RWPE1 (cell line): ENCODE results near the gene UQCRHL.

Source experiments
- CTCF ChIA-PET: fragments of 350-600 bp; sonication (Branson Sonifier 250); formaldehyde crosslinking; extraction: SDS; loops from one replicate; lab custom pipeline; 2021; lab: Yijun Ruan, JAX
- POLR2A ChIA-PET: fragments of 400-600 bp; formaldehyde crosslinking; extraction: SDS; loops from one replicate; lab custom pipeline; 2020; ENCODE audit warnings: antibody characterized with exemption; ENCODE audit not compliant: low non-redundant PET; lab: Yijun Ruan, JAX
- DNase-seq: peaks from one replicate; pipeline ENCODE4 v3.0.0; 2012; ENCODE audit warnings: low spot score
- H3K27ac ChIP-seq: fragments of 450-650 bp; 2 replicates; pipeline ENCODE4 v1.5.1; 2017
- CTCF ChIP-seq: fragments of 450-650 bp; conservative IDR thresholded peaks from 2 replicates; pipeline ENCODE4 v1.5.1; 2017; ENCODE audit warnings: low read depth, mild to moderate bottlenecking

UQCRHL gene

GRCh38 chr1:15807121-15807520, 328 bp downstream of the UQCRHL start:
- TF ChIP-seq CTCF = no peak
- POLR2A ChIA-PET = no interaction called here
- CTCF ChIA-PET = interaction anchor here (0.6 to 1.3 kb wide), 2 partner anchors 15 to 272 kb away, joined by 3 to 4 read pairs; no protein-coding TSS in a partner anchor
- H3K27ac ChIP-seq = no peak overlapping the region
- DNase-seq = no peak

- TF ChIP-seq CTCF = no peak
- ChIA-PET POLR2A (no interaction called here), CTCF (interaction anchor here (0.7 to 1.5 kb wide), 6 partner anchors 11 to 224 kb away, joined by 3 to 8 read pairs (median 3); partner anchors contain the start of gene SPEN)
- DNase-seq = no peak
- peak overlapping the region; percentile 24 for H3K27ac ChIP-seq
These were observed 3.4 kb downstream of the UQCRHL start for GRCh38 chr1:15804060-15804459.

- ChIA-PET POLR2A (no interaction called here), CTCF (interaction anchor here (0.7 to 1.5 kb wide), 5 partner anchors 12 to 191 kb away, joined by 3 to 8 read pairs (median 3); partner anchors contain the start of gene SPEN)
- no peak; the same call in 1 of the 2 replicates for TF ChIP-seq CTCF
- H3K27ac ChIP-seq = peak overlapping the region; percentile 24
- DNase-seq = no peak
These were observed 4.1 kb downstream of the UQCRHL start for GRCh38 chr1:15803380-15803779.

- POLR2A ChIA-PET = interaction anchor here (0.5 to 0.6 kb wide), 2 partner anchors 29 to 921 kb away, joined by 3 to 4 read pairs; no protein-coding TSS in a partner anchor
- no peak for TF ChIP-seq CTCF
- CTCF ChIA-PET = interaction anchor here (0.5 to 1.2 kb wide), 4 partner anchors 15 to 157 kb away, joined by 3 read pairs; partner anchors contain the start of gene SPEN
- peak overlapping the region; percentile 99 for H3K27ac ChIP-seq
- DNase-seq = no peak
These were observed 5.0 kb downstream of the UQCRHL start for GRCh38 chr1:15802234-15802965.

- peak; percentile 98 for DNase-seq
- CTCF ChIA-PET = interaction anchor here (0.7 to 1.2 kb wide), 3 partner anchors 15 to 207 kb away, joined by 3 to 11 read pairs (median 3); no protein-coding TSS in a partner anchor
- peak overlapping the region; percentile 99 for H3K27ac ChIP-seq
- TF ChIP-seq CTCF = no peak
- POLR2A ChIA-PET = interaction anchor here (1.4 kb wide), 1 partner anchor 32 kb away, joined by 3 read pairs; no protein-coding TSS in a partner anchor
These were observed 7.3 kb downstream of the UQCRHL start for GRCh38 chr1:15799928-15800835.
